Heart right ventricle (tissue), 16 donors: ENCODE results near the gene BTBD3. TPM values are rescaled to one million over a fixed set of nuclear protein-coding genes. Genes with fewer than 3 reads are reported as not detected.

ENCODE experiments used
- ATAC-seq, 8 donors: fragments of 200-7000 bp; cut with Tn5 transposase; one replicate each; pipeline ENCODE4 v1.9.1; 2020; ENCODE audit warnings: mild to moderate bottlenecking in 8 of 8, moderate library complexity in 8 of 8, moderate number of reproducible peaks in 1 of 8
- DNase-seq, 2 donors: peaks; one replicate each; pipeline ENCODE4 v3.0.0-alpha.2; 2020
- H3K27ac ChIP-seq, 10 donors: fragments of 200-600 bp; sonication (generic) in 2 of 10; one replicate each; pipeline versions ENCODE4 v1.5.0 to v1.8.0; 2020 to 2022; ENCODE audit warnings: mild to moderate bottlenecking in 3 of 10
- H3K27me3 ChIP-seq, 7 donors: fragments of 200-600 bp; one replicate each; pipeline ENCODE4 v1.8.0; 2021 to 2022; ENCODE audit warnings: mild to moderate bottlenecking in 2 of 7
- H3K36me3 ChIP-seq, 9 donors: fragments of 200-600 bp; sonication (generic) in 1 of 9; one replicate each; pipeline versions ENCODE4 v1.5.0 to v1.8.0; 2020 to 2022; ENCODE audit warnings: mild to moderate bottlenecking in 2 of 9
- H3K4me1 ChIP-seq, 9 donors: fragments of 200-600 bp; sonication (generic) in 1 of 9; one replicate each; pipeline versions ENCODE4 v1.5.0 to v1.8.0; 2020 to 2022; ENCODE audit warnings: mild to moderate bottlenecking in 4 of 9
- H3K4me3 ChIP-seq, 10 donors: fragments of 200-600 bp; sonication (generic) in 2 of 10; one replicate each; pipeline versions ENCODE4 v1.5.0 to v1.8.0; 2020 to 2022; ENCODE audit warnings: mild to moderate bottlenecking in 7 of 10, moderate library complexity in 2 of 10
- H3K9me3 ChIP-seq, 11 donors: fragments of 200-600 bp in 10 of 11; sonication (generic) in 2 of 11; one replicate each; pipeline versions ENCODE4 v1.5.0 to v1.8.0; 2013 to 2022; ENCODE audit warnings: mild to moderate bottlenecking in 2 of 11, control low read depth in 1 of 11, moderate library complexity in 1 of 11
- WGBS, 2 donors: extraction: QIAGEN DNeasy Blood & Tissue Kit; methylation state at CpG; one replicate each; pipeline ENCODE4 v1.1.7; 2013; ENCODE audit warnings: inconsistent platforms in 1 of 2; 5-methylcytosine and 5-hydroxymethylcytosine counted together
- intact Hi-C, 10 donors: fragments of 100-400 bp; cut with DNase I; formaldehyde crosslinking; loops; one replicate each; pipeline versions ENCODE4 v1.11.1 to v1.14.2; 2022
- polyA plus RNA-seq, 2 donors: library from polyadenylated mRNA; stranded (reverse); fragments of 200-250 nt; gene quantifications; one replicate each; pipeline ENCODE4 v1.2.3, GENCODE V29; 2013
- total RNA-seq, 10 donors: library from RNA; stranded (reverse); fragmentation: NEBNext Ultra II Directional in 3 of 10; extraction: Animal tissue kit (Norgen Biotek cat#: 25700) in 3 of 10; gene quantifications; one replicate each; pipeline versions ENCODE4 v1.2.1 to v1.2.4, GENCODE V29; 2021 to 2023
- TF ChIP-seq, protein P1 (sequence below), 9 donors: fragments of 200-600 bp; sonication (generic) in 2 of 9; IDR thresholded peaks; one replicate each; pipeline versions ENCODE4 v1.5.0 to v1.8.0; 2021 to 2022; ENCODE audit warnings: antibody characterized with exemption in 9 of 9, mild to moderate bottlenecking in 5 of 9, moderate library complexity in 1 of 9
- donor health status: Arrhythmogenic right ventricular cardiomyopathy.
- donor health status: ischemic (EF 13 %, LVEDD 7.1; RV severe dilation, severe dysfunction).
- donor health status: healthy with polysubstance abuse.
- donor health status: DM: no; HTN: yes; CAD: no.
- donor health status: DM: no; HTN: no; CAD: no.
- donor health status: ischemic (EF 25% LVEDD 6.9; RV normal size, moderate dysfunction).
- donor health status: ischemic (EF 25% LVEDD 5.7; RV mildly dilated, moderate dysfunction).
- donor health status: healthy.
- donor health status: DM: yes; HTN: yes; CAD: no.
- donor health status: Ischemic cardiomyopathy.
- donor health status: ischemic (EF 35%, LVEDD 5.7; RV mildly dilated, moderate dysfunction).
- donor health status: nonischemic (EF 11% LVEDD 7.7; RV severe dilation, severe dysfunction).
- donor health status: DM: yes; HTN: yes; CAD: no.
- donor health status: PGD.
- donor health status: ischemic (EF 29% LVEDD 5.4; RV normal size, mild dysfunction).
- donor health status: nonischemic (EF 23%, LVEDD 6.1; RV moderate dilation, normal function).

BTBD3 gene
- total and polyA plus RNA-seq, 12 donors: 10.2 to 29.8 (median 23.0) TPM

DNA sequence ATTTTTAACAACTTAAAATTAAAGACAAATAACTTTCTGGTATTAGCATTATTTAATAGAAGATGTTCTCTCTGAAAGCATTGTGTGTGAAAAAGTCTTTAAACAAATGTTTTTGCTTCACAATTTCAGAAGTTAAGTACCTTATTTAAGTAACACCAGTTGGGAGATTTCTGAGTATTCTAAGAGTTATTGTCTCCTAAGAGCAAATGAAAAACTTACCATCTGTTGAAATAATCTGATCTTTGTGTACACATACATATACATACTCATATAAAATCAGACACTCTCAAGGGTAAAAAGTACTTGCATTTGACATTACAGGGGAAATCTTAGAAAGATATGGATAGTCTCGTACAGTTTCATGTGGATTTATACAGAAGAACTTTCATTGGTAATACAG lies 2.4 kb downstream of the BTBD3 start:
- H3K4me1 ChIP-seq: peaks cover 5 to 87% (median 69%) of the 10 kb centered on the region in 9 donors
- H3K27me3 ChIP-seq: no peaks in the 10 kb centered on the region
- peak overlapping the region in 4 of 10 donors; percentile 5 to 88 (median 81) for H3K27ac ChIP-seq
- intact Hi-C loops: loop anchor here in 2 of 10 donors (10.0 kb wide), 1 partner anchor 255 kb away; no protein-coding TSS in a partner anchor
- ATAC-seq (no peak), DNase-seq (no peak)
- TF ChIP-seq, protein P1, sequence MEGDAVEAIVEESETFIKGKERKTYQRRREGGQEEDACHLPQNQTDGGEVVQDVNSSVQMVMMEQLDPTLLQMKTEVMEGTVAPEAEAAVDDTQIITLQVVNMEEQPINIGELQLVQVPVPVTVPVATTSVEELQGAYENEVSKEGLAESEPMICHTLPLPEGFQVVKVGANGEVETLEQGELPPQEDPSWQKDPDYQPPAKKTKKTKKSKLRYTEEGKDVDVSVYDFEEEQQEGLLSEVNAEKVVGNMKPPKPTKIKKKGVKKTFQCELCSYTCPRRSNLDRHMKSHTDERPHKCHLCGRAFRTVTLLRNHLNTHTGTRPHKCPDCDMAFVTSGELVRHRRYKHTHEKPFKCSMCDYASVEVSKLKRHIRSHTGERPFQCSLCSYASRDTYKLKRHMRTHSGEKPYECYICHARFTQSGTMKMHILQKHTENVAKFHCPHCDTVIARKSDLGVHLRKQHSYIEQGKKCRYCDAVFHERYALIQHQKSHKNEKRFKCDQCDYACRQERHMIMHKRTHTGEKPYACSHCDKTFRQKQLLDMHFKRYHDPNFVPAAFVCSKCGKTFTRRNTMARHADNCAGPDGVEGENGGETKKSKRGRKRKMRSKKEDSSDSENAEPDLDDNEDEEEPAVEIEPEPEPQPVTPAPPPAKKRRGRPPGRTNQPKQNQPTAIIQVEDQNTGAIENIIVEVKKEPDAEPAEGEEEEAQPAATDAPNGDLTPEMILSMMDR (IDR thresholded peaks at IDR 0.05): no peak
- 79 to 81% methylated on average over 1 of the region's 1 CpG for whole genome bisulfite sequencing, 2 donors
- H3K9me3 ChIP-seq: no peaks in the 10 kb centered on the region
- peaks cover 0 to 52% (median 14%) of the 10 kb centered on the region in 9 donors for H3K36me3 ChIP-seq
- peak overlapping the region in 8 of 10 donors; percentile 36 to 62 (median 52) for H3K4me3 ChIP-seq

DNA sequence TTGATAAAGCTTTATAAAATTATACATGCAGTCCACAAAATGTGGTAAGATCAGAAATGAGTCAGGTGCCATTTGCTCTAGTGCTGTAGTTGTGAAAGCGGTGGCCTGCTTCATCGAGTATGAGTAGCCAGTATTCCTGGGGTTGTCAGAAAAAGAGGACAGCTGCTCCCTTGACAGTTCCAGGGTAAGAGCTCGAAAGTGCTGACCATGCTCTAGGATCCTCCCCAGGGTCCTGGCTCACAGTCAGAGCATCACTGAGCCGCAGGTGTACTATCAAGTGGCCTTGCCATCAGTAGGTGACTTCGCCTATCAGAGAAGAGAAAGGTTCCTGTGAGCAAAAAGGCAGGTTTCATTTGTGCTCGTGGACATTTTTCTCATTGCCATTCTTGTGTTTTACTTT lies 3.6 kb downstream of the BTBD3 start:
- Histone ChIP-seq H3K4me1 (peaks cover 5 to 77% (median 57%) of the 10 kb centered on the region in 9 donors), H3K4me3 (peak overlapping the region in 4 of 10 donors; percentile 4 to 62 (median 58))

DNA sequence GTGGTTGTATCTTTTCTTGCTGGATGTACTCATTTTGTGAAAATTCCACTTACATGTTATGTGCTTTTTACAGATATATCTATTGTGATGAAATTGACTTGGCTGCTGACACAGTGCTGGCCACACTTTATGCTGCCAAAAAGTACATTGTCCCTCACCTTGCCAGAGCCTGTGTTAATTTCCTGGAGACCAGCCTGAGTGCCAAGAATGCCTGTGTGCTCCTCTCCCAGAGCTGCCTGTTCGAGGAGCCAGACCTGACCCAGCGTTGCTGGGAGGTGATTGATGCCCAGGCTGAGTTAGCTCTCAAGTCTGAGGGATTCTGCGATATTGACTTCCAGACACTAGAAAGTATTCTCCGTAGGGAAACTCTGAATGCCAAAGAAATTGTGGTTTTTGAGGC lies 4.9 kb downstream of the BTBD3 start:
- H3K9me3 ChIP-seq: no peaks in the 10 kb centered on the region
- ATAC-seq (peak in 4 of 8 donors; percentile 45 to 74 (median 55)), DNase-seq (no peak)
- H3K27me3 ChIP-seq: no peaks in the 10 kb centered on the region
- 49 to 50% methylated on average over 4 of the region's 4 CpGs for WGBS, 2 donors
- H3K27ac ChIP-seq: no peak overlapping the region
- no peak overlapping the region for H3K4me3 ChIP-seq
- TF ChIP-seq, protein P1 (IDR thresholded peaks at IDR 0.05): no peak
- intact Hi-C loops: loop anchor here in 2 of 10 donors (10.0 kb wide), 1 partner anchor 252 kb away; no protein-coding TSS in a partner anchor
- peaks cover 0 to 77% (median 17%) of the 10 kb centered on the region in 9 donors for H3K36me3 ChIP-seq
- peaks cover 4 to 64% (median 44%) of the 10 kb centered on the region in 9 donors for H3K4me1 ChIP-seq

More for the DNA sequence above, 3.6 kb downstream of the BTBD3 start:
- Histone ChIP-seq H3K36me3 (peaks cover 0 to 65% (median 14%) of the 10 kb centered on the region in 9 donors), H3K27ac (no peak overlapping the region), H3K27me3 (no peaks in the 10 kb centered on the region), H3K9me3 (no peaks in the 10 kb centered on the region)
- intact Hi-C loops: loop anchor here in 2 of 10 donors (10.0 kb wide), 1 partner anchor 253 kb away; no protein-coding TSS in a partner anchor
- DNase-seq: no peak
- 83 to 88% methylated on average over 6 of the region's 6 CpGs for WGBS, 2 donors
- ATAC-seq: no peak
- TF ChIP-seq, protein P1 (IDR thresholded peaks at IDR 0.05): no peak

DNA sequence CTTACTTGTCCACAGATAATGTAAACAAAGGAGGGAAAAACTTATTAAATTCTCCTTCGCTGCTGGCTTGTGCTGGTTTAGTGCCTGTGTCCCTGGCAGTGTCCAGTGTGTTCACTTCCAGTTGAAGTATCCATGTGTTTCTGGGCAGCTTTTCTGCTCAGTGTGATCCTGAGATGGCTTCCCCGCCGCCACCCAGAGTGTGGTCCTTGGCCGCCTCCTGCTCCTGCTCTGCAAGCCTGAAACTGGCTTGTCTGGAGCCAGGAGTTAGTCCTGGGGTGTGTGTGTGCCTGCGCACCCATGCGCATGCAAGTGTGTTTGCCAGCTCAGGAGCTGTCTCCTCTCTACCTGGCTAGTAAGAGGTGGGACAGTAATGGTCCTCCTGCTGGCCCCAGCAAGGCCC lies 7.2 kb downstream of the BTBD3 start:
- Histone ChIP-seq H3K27ac (no peak overlapping the region), H3K9me3 (no peaks in the 10 kb centered on the region), H3K4me3 (peak overlapping the region in 1 of 10 donors; percentile 0), H3K4me1 (peaks cover 0 to 52% (median 32%) of the 10 kb centered on the region in 9 donors), H3K27me3 (no peaks in the 10 kb centered on the region), H3K36me3 (peaks cover 0 to 83% (median 23%) of the 10 kb centered on the region in 9 donors)
- intact Hi-C loops: loop anchor here in 2 of 10 donors (10.0 kb wide), 1 partner anchor 250 kb away; no protein-coding TSS in a partner anchor
- DNase-seq: no peak
- 94 to 97% methylated on average over 6 of the region's 6 CpGs for WGBS, 2 donors
- TF ChIP-seq, protein P1 (IDR thresholded peaks at IDR 0.05): no peak
- no peak for ATAC-seq
